ENCODE data around the gene TNNC2. TPM values are rescaled to one million over a fixed set of nuclear protein-coding genes. Genes with fewer than 3 reads are reported as not detected.

Gene TNNC2
- total and polyA plus RNA-seq, 9 of the 15 experiments (the other 6 are each of a cell fraction or from before 2014, with no cell fraction given), result not detected

GRCh38 chr20:45836841-45837240 lies 9.7 kb upstream of the TNNC2 start (continued):
- TF ChIP-seq STAT5A (IDR thresholded peaks at IDR 0.05; ENCODE audit: borderline replicate concordance, low read length), result peak; percentile 34; the same call in 1 of the 2 replicates
- TF ChIP-seq DACH1 (IDR thresholded peaks at IDR 0.05; ENCODE audit: partially characterized antibody), result peak; percentile 21
- no peak for TF ChIP-seq NONO (IDR thresholded peaks at IDR 0.05; ENCODE audit: low read depth in 2 of 2, low read length in 1 of 2)
- no peak for TF ChIP-seq RBM39 (optimal IDR thresholded peaks at IDR 0.05; ENCODE audit: low read depth, low read length)
- TF ChIP-seq HNRNPUL1 (IDR thresholded peaks at IDR 0.05; ENCODE audit: low read length), result no peak
- TF ChIP-seq ERF (CRISPR knock-in tag; IDR thresholded peaks at IDR 0.05), result no peak
- TF ChIP-seq BHLHE40 (IDR thresholded peaks at IDR 0.05; ENCODE audit: low read length), result no peak
- no peak for TF ChIP-seq SREBF2 (CRISPR knock-in tag; IDR thresholded peaks at IDR 0.05)
- no peak for TF ChIP-seq COPS2 (conservative IDR thresholded peaks at IDR 0.05)
- peak; percentile 93 for TF ChIP-seq CBFA2T3 (IDR thresholded peaks at IDR 0.05)
- TF ChIP-seq THRB (CRISPR knock-in tag; conservative IDR thresholded peaks at IDR 0.05), result no peak
- no peak for TF ChIP-seq MYC (IDR thresholded peaks at IDR 0.05; ENCODE audit: low read depth, low read length)
- TF ChIP-seq MYC (CRISPR knock-in tag; IDR thresholded peaks at IDR 0.05; ENCODE audit: borderline replicate concordance, low read depth), result no peak
- TF ChIP-seq ZNF764 (CRISPR knock-in tag; IDR thresholded peaks at IDR 0.05; ENCODE audit: low read depth), result no peak
- no peak for TF ChIP-seq CEBPG (CRISPR knock-in tag; IDR thresholded peaks at IDR 0.05)
- TF ChIP-seq CEBPG (tag; conservative IDR thresholded peaks at IDR 0.05 in 1 of 2, IDR thresholded peaks at IDR 0.05 in 1 of 2), result no peak
- TF ChIP-seq HNRNPL (IDR thresholded peaks at IDR 0.05; ENCODE audit: low read depth, low read length), result no peak
- TF ChIP-seq EP400 (IDR thresholded peaks at IDR 0.05), result no peak
- TF ChIP-seq GATA2 (CRISPR knock-in tag; IDR thresholded peaks at IDR 0.05), result peak; percentile 62
- 0 out of 2 replicates have a peak, but pooled peaks have one; percentile 41 for TF ChIP-seq FOXP4 (CRISPR knock-in tag; IDR thresholded peaks at IDR 0.05; ENCODE audit: borderline replicate concordance)
- no peak for TF ChIP-seq ZNF408 (CRISPR knock-in tag; IDR thresholded peaks at IDR 0.05; ENCODE audit: low read depth)
- no peak for TF ChIP-seq ATF2 (CRISPR knock-in tag; IDR thresholded peaks at IDR 0.05)
- peak; percentile 83 for TF ChIP-seq TEAD4 (IDR thresholded peaks at IDR 0.05; ENCODE audit: low read length)
- TF ChIP-seq TEAD4 (CRISPR knock-in tag; IDR thresholded peaks at IDR 0.05; ENCODE audit: borderline replicate concordance), result no peak
- TF ChIP-seq ZNF354B (CRISPR knock-in tag; IDR thresholded peaks at IDR 0.05), result no peak
- peak; percentile 76; the same call in 1 of the 2 replicates for TF ChIP-seq KLF16 (IDR thresholded peaks at IDR 0.05)
- TF ChIP-seq ZFPM2 (CRISPR knock-in tag; IDR thresholded peaks at IDR 0.05), result no peak
- TF ChIP-seq RHOXF2B (CRISPR knock-in tag; conservative IDR thresholded peaks at IDR 0.05), result no peak
- TF ChIP-seq MTF1 (CRISPR knock-in tag; IDR thresholded peaks at IDR 0.05; ENCODE audit: borderline replicate concordance), result no peak

Measured in K562 (cell line).